Islet of Langerhans (tissue), 1 donor: ENCODE measurements around the gene TRIO.
"Not testable (repeated sequence)": the region's sequence is repeated elsewhere in the genome, so short reads cannot be mapped to it uniquely, and the experiment has no call there.

Experiments
- FAIRE-seq: peaks from one replicate; lab custom pipeline; 2011; peaks lifted over from hg19 to GRCh38; lab: Jason Lieb, UNC

The TRIO gene

DNA sequence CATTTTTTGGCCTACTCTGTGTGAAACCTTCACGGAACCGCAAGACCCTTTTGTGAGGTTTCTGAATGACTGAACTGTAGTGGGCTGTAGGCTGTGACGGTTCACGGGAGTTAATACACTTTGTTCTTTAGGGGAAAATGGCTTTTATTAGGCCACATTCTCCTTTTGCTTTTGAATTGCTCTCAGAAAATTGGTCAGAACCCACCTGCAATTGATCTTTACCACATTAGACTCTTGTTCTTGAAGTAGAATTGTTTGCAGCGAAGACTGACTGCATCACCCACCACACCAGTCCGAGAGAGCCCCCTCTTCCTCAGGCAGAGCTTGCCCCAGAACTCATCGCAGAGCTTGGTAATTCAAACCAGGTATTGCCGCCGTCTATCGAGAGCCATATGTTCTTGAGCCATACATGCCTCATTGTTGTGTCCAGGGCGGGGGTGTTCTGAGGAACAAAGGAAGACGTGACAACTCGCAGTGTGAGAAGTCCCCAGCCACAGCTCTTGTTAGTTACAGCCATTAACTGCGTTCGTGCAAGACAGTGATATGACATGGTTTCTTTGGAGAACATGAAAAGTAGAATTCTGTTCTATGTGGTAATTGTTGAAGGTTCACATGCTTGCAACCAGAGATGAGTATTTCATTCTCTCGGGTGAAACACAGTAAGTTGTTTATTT, 272.0 kb downstream of the TRIO start:
- no peak for FAIRE-seq

DNA sequence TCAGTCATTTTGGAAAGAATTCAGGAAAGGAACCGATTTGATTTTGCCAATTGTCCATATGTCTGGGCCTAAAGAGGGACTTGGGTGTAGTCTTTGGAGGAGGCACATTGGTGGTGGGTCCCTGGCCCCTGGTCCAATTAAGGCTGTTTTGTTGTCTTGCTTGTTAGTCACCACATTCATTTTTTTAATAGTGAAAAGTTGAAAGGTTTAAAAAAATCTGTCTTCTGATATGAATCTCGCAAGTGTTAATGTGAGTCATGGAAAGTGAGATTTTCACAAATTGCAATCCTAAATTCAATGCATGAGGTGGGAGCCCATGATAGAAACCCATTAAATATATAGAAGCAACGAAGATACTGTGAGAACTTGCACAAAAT, 272.5 kb downstream of the TRIO start:
- FAIRE-seq: no peak

DNA sequence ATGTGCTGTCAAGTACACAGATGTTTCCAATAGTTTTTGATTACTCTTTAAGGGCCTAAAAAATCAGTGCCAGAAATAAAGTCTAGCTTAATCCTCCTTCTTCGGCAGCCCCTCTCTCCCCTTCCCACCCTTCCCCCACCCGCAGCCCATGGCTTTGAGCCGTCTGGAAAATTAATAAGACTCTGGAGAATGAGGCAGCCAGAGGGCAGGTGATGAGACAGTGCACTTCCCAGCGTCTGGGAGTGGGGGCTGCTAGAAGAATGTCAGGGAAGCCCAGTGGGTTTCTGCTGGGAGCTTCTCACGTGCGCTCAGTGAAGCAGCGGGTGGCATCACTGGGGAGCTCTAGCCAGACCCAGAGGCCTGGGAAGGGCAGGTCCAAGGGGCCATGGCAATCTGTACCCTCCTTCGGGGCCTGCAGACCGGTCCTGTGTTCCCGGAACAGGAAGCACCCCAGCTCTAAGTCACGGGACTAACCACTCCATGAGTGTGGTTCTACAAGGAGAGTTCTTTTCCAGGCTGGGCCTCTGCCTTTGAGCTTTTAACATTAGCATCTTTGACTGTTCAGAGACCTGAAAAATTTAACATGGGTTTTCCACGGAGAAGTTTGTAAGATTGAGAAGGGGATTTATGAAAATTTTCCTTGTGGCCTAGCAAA, 273.6 kb downstream of the TRIO start:
- FAIRE-seq: no peak

- no peak for FAIRE-seq
Observed at GRCh38 chr5:14417276-14417730, 274.2 kb downstream of the TRIO start.

DNA sequence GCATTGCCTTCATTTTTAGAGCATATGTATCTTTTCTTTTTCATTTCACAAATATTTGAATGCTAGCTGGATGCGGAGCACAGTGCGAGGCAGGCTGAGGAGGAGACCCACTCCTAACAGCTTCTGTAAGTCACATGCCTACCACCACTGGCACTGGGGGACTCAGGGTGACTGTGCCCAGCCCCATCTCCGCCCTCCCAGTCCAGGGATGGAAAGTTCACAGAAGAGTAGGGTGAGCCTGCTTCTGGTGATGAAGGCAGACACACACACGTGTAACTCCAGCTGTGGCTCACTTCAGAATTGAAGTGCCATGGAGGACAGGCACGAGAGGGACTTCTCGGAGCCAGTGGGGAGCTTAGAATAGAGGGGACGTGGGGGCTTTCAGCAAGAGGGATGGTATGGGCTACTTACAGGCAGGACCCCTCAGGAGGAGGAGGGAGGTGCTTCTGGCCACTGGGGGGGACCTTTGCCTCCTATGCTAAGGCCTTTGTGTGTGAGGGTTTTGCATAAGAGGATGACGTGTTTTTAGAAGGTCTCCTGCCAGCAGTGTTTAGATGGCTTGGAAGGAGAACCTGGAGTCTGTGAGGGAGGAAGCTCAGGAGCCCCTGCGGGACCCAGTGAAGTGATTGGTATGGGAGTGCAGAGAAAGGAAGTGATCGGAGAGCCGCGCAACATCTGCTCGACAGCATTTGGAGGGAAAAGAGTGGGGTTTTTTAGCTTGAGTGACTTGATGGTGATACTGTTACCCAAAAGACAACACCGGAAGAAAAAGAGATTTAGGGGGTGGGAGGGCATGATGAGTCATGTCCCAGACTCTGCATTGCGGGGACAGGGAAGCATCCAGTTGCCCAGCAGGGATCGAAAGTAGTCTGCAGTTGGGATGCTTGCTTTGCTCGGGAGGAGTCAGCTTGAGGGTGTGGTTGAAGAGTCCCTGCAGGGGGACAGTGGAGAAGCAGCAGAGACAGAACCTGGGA, 274.9 kb downstream of the TRIO start:
- FAIRE-seq: no peak

- FAIRE-seq: no peak
Observed at GRCh38 chr5:14419686-14420085, 276.5 kb downstream of the TRIO start.

GRCh38 chr5:14420101-14420811, 277.1 kb downstream of the TRIO start:
- no peak for FAIRE-seq

- FAIRE-seq: no peak
Observed at GRCh38 chr5:14421851-14422250, 278.7 kb downstream of the TRIO start.

DNA sequence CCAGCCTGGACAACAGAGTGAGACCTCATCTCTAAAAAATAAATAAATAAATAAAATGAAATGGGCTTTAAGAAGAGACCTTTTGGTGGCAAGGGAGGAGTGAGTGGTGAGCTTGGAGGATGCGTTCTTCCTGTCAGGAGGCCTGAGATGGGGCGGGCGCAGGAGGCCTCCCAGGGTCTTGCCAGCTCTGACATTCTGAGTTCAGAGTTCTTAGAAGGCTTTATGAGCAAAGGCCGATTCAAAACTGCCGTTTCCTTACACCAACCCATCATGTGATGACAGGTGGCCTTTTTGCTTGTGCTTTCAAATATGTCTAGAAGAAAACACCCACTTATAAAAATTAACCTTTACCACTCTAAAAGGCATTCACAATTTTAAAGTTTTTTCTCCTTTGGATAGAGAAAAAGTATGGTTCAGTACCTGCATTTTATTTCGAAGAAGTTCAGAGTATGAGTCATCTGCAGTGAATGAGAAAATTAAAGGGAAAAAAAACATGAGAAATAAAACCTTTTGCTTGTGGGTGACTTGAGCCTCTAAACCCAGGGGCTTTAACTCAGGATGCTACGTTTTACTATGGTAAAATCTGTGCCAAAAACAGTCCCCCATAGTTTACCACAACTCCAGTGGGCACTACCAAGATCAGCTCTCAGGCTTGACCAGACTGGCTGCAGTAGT, 281.0 kb downstream of the TRIO start:
- no peak for FAIRE-seq

- no peak for FAIRE-seq
Observed at GRCh38 chr5:14425559-14425958, 282.4 kb downstream of the TRIO start.

DNA sequence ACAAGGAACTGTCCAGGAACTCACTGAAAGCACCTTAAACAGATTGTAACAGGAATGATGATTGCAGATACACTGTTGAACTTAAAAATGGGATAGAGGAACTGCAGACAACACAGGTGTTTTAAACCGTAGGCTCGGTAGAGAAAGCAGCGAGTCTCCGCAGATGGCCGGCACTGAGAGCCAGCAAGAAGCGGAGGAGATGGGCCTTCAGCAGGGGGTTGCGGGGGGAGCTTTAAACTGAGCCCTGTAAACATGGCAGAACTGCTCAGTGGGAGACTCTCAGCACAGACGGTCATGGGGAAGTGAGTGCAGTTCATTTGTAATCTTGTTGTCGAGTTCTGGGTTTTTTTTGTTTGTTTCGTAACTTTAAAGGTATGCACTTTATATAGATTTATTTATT, 283.4 kb downstream of the TRIO start:
- no peak for FAIRE-seq

DNA sequence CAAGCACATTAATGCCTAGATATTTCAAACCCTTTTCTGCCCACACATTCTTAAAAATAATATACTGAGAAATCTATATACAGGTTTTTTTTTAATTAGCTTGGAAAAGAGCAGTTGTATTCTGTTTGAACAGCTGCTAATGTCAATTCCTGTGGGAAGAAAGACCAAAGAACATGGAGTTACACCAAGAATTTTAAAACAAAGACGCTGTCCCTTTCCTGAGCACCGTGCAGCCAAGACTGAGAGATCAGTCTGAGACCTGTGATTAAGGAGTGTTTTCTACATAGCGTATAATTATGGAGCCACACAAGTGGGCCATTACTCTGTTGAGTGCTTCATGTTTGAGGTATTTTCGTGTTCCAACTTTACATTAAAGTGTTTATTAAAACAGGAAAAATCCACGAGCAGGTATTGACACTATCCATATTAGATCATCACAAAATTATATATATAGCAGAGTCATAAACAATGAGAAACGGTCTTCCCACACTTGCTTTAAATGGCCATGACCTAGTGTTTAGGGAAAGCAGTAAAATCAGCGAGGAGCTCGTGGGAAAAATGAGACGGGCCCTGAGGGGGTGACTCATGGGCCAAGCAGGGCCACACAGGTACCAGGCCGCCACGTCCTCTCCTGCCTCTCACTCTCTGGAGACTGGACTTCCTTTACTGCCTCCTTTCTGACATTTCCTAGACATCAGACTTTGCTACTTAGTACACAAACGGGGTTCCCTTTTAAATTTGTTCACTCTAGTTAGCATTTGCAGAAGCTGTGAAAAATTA, 285.4 kb downstream of the TRIO start:
- FAIRE-seq: no peak

DNA sequence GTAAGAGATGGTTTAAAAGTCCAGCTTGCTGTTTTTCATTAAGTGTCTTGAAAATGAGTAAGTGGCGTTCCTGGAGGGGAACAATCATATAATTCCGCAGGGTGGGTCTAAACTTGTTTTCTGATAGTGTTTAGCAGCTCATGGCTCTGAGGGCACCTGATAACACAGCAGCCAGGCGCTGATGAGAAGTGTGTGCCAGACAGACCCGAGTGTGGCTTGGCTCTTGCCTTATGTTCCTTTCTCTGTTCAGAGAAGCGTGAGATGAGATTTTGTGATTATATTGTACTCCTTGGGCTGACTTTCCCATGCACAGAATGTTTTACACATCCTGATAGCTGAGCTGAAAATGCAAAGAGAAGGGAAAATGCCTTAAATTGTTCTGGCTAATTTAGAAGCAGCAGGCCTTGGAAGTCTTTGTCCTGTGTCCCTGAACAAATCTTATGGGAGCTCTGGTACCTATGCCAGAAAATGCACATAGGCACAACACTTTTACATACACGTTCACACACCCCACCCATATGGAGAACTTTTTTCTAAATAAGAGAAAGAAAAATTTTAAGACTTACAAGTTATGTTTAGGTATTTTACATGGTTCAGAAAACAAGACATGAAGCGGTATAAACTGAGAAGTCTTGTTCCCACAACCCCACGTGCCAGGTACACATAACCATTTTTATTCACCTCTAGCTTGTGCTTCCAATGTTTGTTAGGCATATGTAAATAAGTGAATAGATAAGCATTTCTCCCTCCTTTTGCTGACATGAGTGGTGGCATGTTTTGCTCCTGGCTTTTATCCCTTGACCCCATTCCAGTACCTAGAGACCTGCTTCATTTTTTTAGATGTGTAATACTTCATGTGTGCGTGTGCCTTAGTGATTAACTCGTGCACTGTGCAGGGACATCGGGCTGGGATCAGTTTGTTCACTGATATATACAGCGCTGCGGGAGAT, 286.2 kb downstream of the TRIO start:
- no peak for FAIRE-seq

GRCh38 chr5:14431534-14431933, 288.4 kb downstream of the TRIO start:
- FAIRE-seq: no peak

GRCh38 chr5:14432931-14433589, 289.9 kb downstream of the TRIO start:
- no peak for FAIRE-seq

DNA sequence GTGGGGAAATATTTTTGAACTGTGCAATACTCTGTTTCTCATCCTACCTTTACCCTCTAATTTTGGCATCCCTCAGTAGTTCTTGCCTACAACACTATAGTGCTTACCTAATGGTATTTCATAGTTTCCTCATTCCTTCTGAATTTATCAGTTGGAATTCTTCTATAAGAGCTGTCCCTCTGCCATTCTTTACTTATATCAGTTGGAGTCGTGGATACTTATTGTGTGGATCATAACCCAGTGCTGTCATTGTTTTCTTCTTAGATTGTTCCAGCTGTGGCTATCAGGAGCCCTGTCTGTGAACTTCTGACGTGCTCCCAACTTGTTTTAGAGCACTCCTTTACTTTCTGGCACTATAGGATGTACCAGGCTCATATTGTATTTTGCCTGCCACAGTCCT, 292.3 kb downstream of the TRIO start:
- no peak for FAIRE-seq

GRCh38 chr5:14436122-14436521, 293.0 kb downstream of the TRIO start:
- not testable (repeated sequence) for FAIRE-seq

DNA sequence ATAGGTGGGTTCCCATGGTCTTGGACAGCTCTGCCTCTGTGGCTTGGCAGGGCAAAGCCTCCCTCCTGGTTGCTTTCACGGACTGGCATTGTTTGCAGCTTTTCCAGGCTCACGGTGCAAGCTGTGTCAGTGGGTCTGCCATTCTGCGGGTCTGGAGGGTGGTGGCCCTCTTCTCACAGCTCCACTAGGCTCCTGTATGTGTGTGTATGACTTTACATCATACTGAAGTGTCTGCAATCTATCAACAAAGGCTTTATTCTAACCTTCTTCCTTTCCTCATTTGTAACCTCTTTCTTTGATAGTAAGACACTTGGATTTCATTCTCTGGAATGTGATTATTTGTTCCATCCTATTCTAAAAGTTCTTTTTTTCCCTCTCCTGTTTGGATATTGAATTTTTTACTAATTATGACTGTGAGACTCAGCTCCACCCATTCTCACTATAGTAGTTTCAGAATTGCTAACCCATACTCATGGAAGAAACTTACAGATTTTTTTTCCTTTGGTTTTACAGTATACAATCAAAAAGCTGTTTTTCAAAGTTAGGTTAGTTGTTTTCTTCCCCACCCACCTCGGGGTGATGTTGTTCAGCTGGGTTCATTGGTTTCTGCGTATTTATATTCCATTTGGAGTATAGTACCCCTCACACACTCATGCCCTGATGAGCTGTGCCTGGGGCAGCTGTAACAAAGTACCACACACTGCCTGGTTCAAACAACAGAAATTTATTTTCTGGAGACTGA, 293.8 kb downstream of the TRIO start:
- FAIRE-seq: no peak
